Trophoblast cell (in vitro differentiated cells and primary cell): ENCODE results near the gene COA6.

Experiments used
- DNase-seq, 2 donors: peaks; one replicate each; pipeline ENCODE4 v3.0.0-alpha.2; 2016
- H2AFZ ChIP-seq: 2 replicates; pipeline ENCODE4 v1.6.1; 2013; ENCODE audit warnings: low read length, moderate library complexity, mild to moderate bottlenecking; ENCODE audit not compliant: insufficient read depth, poor library complexity
- H2AK5ac ChIP-seq: 2 replicates; pipeline ENCODE4 v1.6.1; 2013; ENCODE audit warnings: mild to moderate bottlenecking, low read length
- H2BK120ac ChIP-seq: 2 replicates; pipeline ENCODE4 v1.6.1; 2013; ENCODE audit warnings: low read length, mild to moderate bottlenecking, moderate library complexity; ENCODE audit not compliant: insufficient read depth, poor library complexity
- H2BK12ac ChIP-seq: 2 replicates; pipeline ENCODE4 v1.6.1; 2013; ENCODE audit warnings: mild to moderate bottlenecking, low read length, moderate library complexity
- H2BK5ac ChIP-seq: 2 replicates; pipeline ENCODE4 v1.6.1; 2013; ENCODE audit warnings: low read length, low read depth, moderate library complexity, mild to moderate bottlenecking; ENCODE audit not compliant: poor library complexity
- H3K14ac ChIP-seq: 2 replicates; pipeline ENCODE4 v1.6.1; 2013; ENCODE audit warnings: mild to moderate bottlenecking, low read length
- H3K18ac ChIP-seq: 2 replicates; pipeline ENCODE4 v1.6.1; 2013; ENCODE audit warnings: mild to moderate bottlenecking, low read length
- H3K23ac ChIP-seq: 2 replicates; pipeline ENCODE4 v1.6.1; 2013; ENCODE audit warnings: low read length
- H3K27ac ChIP-seq: 2 replicates; pipeline ENCODE4 v1.5.1; 2013; ENCODE audit warnings: low read depth, mild to moderate bottlenecking, inconsistent platforms, low read length, moderate library complexity
- H3K27me3 ChIP-seq: 2 replicates; pipeline ENCODE4 v1.6.1; 2013; ENCODE audit warnings: inconsistent platforms, mild to moderate bottlenecking, low read length, moderate library complexity; ENCODE audit not compliant: insufficient read depth
- H3K36me3 ChIP-seq, 2 experiments: 1 replicate in 1 of 2; 2 replicates in 1 of 2; pipeline ENCODE4 v1.6.1; 2013; ENCODE audit warnings: low read length in 2 of 2, mild to moderate bottlenecking in 2 of 2, moderate library complexity in 1 of 2; ENCODE audit not compliant: insufficient read depth in 2 of 2, control insufficient read depth in 1 of 2
- H3K4ac ChIP-seq: 2 replicates; pipeline ENCODE4 v1.6.1; 2013; ENCODE audit warnings: low read depth, mild to moderate bottlenecking, low read length, moderate library complexity
- H3K4me1 ChIP-seq, 2 experiments: 1 replicate in 1 of 2; 2 replicates in 1 of 2; pipeline ENCODE4 v1.6.1; 2013; ENCODE audit warnings: low read length in 2 of 2, mild to moderate bottlenecking in 2 of 2, moderate library complexity in 1 of 2; ENCODE audit not compliant: insufficient read depth in 2 of 2, control insufficient read depth in 1 of 2
- H3K4me2 ChIP-seq: 2 replicates; pipeline ENCODE4 v1.6.1; 2013; ENCODE audit warnings: inconsistent platforms, mild to moderate bottlenecking, low read length, moderate library complexity
- H3K4me3 ChIP-seq: 2 replicates; pipeline ENCODE4 v1.5.1; 2013; ENCODE audit warnings: mild to moderate bottlenecking, low read depth, low read length, inconsistent platforms
- H3K79me1 ChIP-seq: one replicate; pipeline ENCODE4 v1.6.1; 2013; ENCODE audit warnings: low read length
- H3K79me2 ChIP-seq: 2 replicates; pipeline ENCODE4 v1.6.1; 2013; ENCODE audit warnings: low read length, mild to moderate bottlenecking; ENCODE audit not compliant: control insufficient read depth, insufficient read depth, poor library complexity
- H3K9ac ChIP-seq: 2 replicates; pipeline ENCODE4 v1.6.1; 2013; ENCODE audit warnings: mild to moderate bottlenecking, low read length
- H3K9me3 ChIP-seq: 2 replicates; pipeline ENCODE4 v1.6.1; 2013; ENCODE audit warnings: low read depth, mild to moderate bottlenecking, control low read depth, inconsistent platforms, low read length; ENCODE audit not compliant: insufficient read depth
- H4K12ac ChIP-seq: 2 replicates; pipeline ENCODE4 v1.6.1; 2013; ENCODE audit warnings: low read depth, mild to moderate bottlenecking, low read length, moderate library complexity
- H4K8ac ChIP-seq: 2 replicates; pipeline ENCODE4 v1.6.1; 2013; ENCODE audit warnings: low read depth, mild to moderate bottlenecking, low read length, moderate library complexity
- H4K91ac ChIP-seq: one replicate; pipeline ENCODE4 v1.6.1; 2013; ENCODE audit warnings: low read depth, mild to moderate bottlenecking, low read length, moderate library complexity
- WGBS: extraction: QIAGEN DNeasy Blood & Tissue Kit; methylation state at CpG from one replicate; pipeline ENCODE4 v1.1.7; 2013; ENCODE audit warnings: missing lambda C conversion rate; ENCODE audit not compliant: insufficient read length, insufficient coverage; ENCODE audit errors: extremely low coverage; 5-methylcytosine and 5-hydroxymethylcytosine counted together

COA6 gene

DNA sequence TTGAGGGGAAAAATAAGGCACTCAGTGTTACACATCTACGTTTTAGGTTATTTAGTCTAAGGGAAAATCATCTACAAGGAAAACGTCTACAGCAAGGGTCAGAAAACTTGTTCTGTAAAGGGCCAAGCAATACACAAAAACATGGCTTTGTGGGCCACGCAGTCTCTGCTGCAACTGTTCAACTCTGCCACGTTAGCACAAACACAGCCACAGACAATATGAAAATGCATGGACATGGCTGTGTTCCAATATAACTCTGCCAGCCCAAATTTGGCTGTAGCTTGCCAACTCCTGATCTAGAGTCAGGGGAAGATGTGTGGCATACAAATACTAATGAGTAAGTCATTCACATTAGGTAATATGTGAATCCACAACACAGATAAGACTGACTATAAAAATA, 40.7 kb downstream of the COA6 start:
- no peak overlapping the region for H2AK5ac ChIP-seq
- DNase-seq, result no peak
- H2BK5ac ChIP-seq, result no peak overlapping the region
- H3K14ac ChIP-seq, result no peak overlapping the region
- H2BK120ac ChIP-seq, result no peak overlapping the region
- H3K36me3 ChIP-seq, result no peaks in the 10 kb centered on the region
- no peak overlapping the region for H4K8ac ChIP-seq
- no peaks in the 10 kb centered on the region for H3K79me2 ChIP-seq
- no peak overlapping the region for H3K4ac ChIP-seq
- H3K4me1 ChIP-seq, result no peaks in the 10 kb centered on the region
- no CpG with 5 or more reads among the region's 4 CpGs for WGBS
- H3K9me3 ChIP-seq, result no peaks in the 10 kb centered on the region
- no peak overlapping the region for H3K27ac ChIP-seq
- no peak overlapping the region for H3K4me2 ChIP-seq
- no peak overlapping the region for H3K4me3 ChIP-seq
- no peak overlapping the region for H3K18ac ChIP-seq
- no peak overlapping the region for H3K23ac ChIP-seq
- no peak overlapping the region for H2AFZ ChIP-seq
- H3K9ac ChIP-seq, result no peak overlapping the region
- H3K79me1 ChIP-seq, result no peaks in the 10 kb centered on the region
- H4K12ac ChIP-seq, result no peak overlapping the region
- no peak overlapping the region for H4K91ac ChIP-seq
- H3K27me3 ChIP-seq, result no peaks in the 10 kb centered on the region
- no peak overlapping the region for H2BK12ac ChIP-seq

DNA sequence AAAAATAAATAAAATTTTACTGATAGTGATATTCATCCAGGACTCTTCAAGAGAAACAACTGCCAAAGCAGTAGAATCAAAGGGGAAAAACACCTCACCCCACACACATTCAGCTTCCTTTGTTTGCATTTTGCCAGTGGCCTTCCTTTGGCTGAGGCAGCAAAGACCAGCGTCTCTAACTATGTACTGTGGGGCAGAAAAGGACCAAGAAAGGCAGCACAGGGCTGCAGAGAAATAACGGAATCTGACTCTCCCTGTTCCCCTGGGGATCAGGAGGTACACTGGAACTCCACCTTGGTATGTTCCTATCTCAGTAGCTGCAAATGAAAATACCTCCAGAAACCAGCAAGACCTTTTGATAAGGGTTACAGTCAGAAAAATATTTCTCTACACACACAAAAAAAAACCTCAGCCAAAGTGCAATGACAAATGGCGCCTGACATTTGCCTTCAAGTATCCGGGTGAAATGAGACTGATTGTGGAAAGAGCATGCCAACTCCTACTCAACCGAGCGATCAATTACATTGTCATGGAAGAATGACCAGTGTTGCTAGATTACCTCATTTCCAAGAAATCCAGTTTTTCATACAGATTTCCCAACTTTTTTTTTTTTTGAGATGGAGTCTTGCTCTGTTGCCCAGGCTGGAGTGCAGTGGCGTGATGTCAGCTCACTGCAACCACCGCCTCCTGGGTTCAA, 54.8 kb downstream of the COA6 start:
- H3K27ac ChIP-seq, result no peak overlapping the region
- H3K9ac ChIP-seq, result no peak overlapping the region
- H4K12ac ChIP-seq, result no peak overlapping the region
- no peaks in the 10 kb centered on the region for H3K79me2 ChIP-seq
- peaks cover 0 to 4% of the 10 kb centered on the region in 2 experiments for H3K36me3 ChIP-seq
- no peak overlapping the region for H4K91ac ChIP-seq
- DNase-seq, result peak in 1 of 2 donors; percentile 24
- no peak overlapping the region for H3K23ac ChIP-seq
- no peaks in the 10 kb centered on the region for H3K4me1 ChIP-seq
- H3K9me3 ChIP-seq, result no peaks in the 10 kb centered on the region
- H3K4ac ChIP-seq, result no peak overlapping the region
- no peak overlapping the region for H3K18ac ChIP-seq
- no peak overlapping the region for H3K4me3 ChIP-seq
- no CpG with 5 or more reads among the region's 8 CpGs for WGBS
- no peak overlapping the region for H2AK5ac ChIP-seq
- no peak overlapping the region for H4K8ac ChIP-seq
- H3K4me2 ChIP-seq, result no peak overlapping the region
- no peaks in the 10 kb centered on the region for H3K79me1 ChIP-seq
- no peak overlapping the region for H2BK12ac ChIP-seq
- H2AFZ ChIP-seq, result no peak overlapping the region
- H3K14ac ChIP-seq, result no peak overlapping the region
- no peak overlapping the region for H2BK120ac ChIP-seq
- H2BK5ac ChIP-seq, result no peak overlapping the region
- H3K27me3 ChIP-seq, result no peaks in the 10 kb centered on the region

DNA sequence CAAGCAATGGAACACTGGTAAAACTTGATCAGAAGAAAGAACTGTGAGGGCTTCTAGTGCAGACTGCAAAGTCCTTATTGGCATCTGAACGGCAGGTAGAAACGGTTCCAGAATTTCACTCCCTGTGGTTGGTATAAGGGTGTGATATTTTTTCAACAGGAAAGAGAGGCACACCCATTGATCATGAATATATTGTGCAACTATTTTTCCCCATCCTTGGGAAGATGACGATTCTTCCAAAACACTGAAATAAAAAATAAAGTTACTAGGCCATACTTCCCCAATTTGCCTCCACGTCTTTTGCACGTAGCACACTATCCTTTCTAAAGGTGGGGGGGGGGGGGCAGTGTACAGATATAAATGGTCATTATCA, 56.2 kb downstream of the COA6 start:
- Histone ChIP-seq H3K18ac (no peak overlapping the region), H3K9ac (no peak overlapping the region), H3K4me2 (no peak overlapping the region), H3K4me1 (no peaks in the 10 kb centered on the region), H2BK5ac (no peak overlapping the region), H3K4ac (no peak overlapping the region), H3K36me3 (peaks cover 0 to 4% of the 10 kb centered on the region in 2 experiments), H3K79me2 (no peaks in the 10 kb centered on the region), H2BK120ac (no peak overlapping the region), H3K9me3 (no peaks in the 10 kb centered on the region), H4K91ac (no peak overlapping the region), H3K23ac (no peak overlapping the region), H4K12ac (no peak overlapping the region), H2AK5ac (no peak overlapping the region), H4K8ac (no peak overlapping the region), H2BK12ac (no peak overlapping the region), H3K79me1 (no peaks in the 10 kb centered on the region), H3K27me3 (no peaks in the 10 kb centered on the region), H3K4me3 (no peak overlapping the region), H2AFZ (no peak overlapping the region), H3K14ac (no peak overlapping the region), H3K27ac (no peak overlapping the region)
- no peak for DNase-seq
- no CpG with 5 or more reads among the region's 5 CpGs for WGBS

DNA sequence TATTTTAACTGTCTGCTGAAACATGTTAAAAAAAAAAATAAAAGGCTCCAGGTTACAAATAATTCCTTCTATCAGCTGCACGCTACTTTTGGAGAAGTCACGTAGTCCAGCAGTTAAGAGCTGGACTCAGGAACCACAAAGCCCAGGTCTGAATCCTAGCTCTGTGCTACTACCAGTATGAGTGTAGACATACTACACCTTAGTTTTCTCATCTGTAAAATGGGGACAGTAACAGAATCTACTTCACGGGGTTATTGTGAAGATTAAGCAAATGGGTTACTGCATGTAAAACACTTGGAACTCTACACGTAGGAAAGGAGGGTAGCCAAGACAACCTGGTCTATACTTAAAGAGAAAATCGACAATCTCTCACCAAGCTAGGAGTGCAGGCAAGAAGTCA, 57.4 kb downstream of the COA6 start:
- no peaks in the 10 kb centered on the region for H3K27me3 ChIP-seq
- no CpG with 5 or more reads among the region's 5 CpGs for WGBS
- H4K12ac ChIP-seq, result no peak overlapping the region
- no peaks in the 10 kb centered on the region for H3K79me2 ChIP-seq
- no peak for DNase-seq
- H2BK120ac ChIP-seq, result no peak overlapping the region
- no peak overlapping the region for H3K27ac ChIP-seq
- H4K91ac ChIP-seq, result no peak overlapping the region
- no peak overlapping the region for H4K8ac ChIP-seq
- no peak overlapping the region for H3K23ac ChIP-seq
- H3K14ac ChIP-seq, result no peak overlapping the region
- H2AK5ac ChIP-seq, result no peak overlapping the region
- peaks cover 2% of the 10 kb centered on the region for H3K79me1 ChIP-seq
- no peak overlapping the region for H3K4ac ChIP-seq
- H2AFZ ChIP-seq, result no peak overlapping the region
- H3K36me3 ChIP-seq, result no peaks in the 10 kb centered on the region
- H3K4me3 ChIP-seq, result no peak overlapping the region
- no peak overlapping the region for H2BK5ac ChIP-seq
- H3K4me2 ChIP-seq, result no peak overlapping the region
- H3K9ac ChIP-seq, result no peak overlapping the region
- no peak overlapping the region for H2BK12ac ChIP-seq
- no peaks in the 10 kb centered on the region for H3K4me1 ChIP-seq
- no peak overlapping the region for H3K18ac ChIP-seq
- no peaks in the 10 kb centered on the region for H3K9me3 ChIP-seq
